Parathyroid adenoma (tissue), 2 donors: ENCODE results near the gene MTA1.

Experiments used
- H2AFZ ChIP-seq: fragments of 300-600 bp; sonication (generic); one replicate; pipeline ENCODE4 v1.7.0; 2017; ENCODE audit warnings: antibody characterized with exemption, mild to moderate bottlenecking
- H3K27ac ChIP-seq: fragments of 300-600 bp; sonication (generic); one replicate; pipeline ENCODE4 v1.7.0; 2017
- H3K27me3 ChIP-seq: fragments of 300-600 bp; sonication (generic); one replicate; pipeline ENCODE4 v1.7.0; 2017; ENCODE audit warnings: low read length; ENCODE audit not compliant: control insufficient read depth, insufficient read depth
- H3K36me3 ChIP-seq: fragments of 300-600 bp; sonication (generic); one replicate; pipeline ENCODE4 v1.7.0; 2017; ENCODE audit warnings: low read length; ENCODE audit not compliant: control insufficient read depth, insufficient read depth
- H3K4me1 ChIP-seq: fragments of 300-600 bp; sonication (generic); one replicate; pipeline ENCODE4 v1.7.0; 2017; ENCODE audit warnings: control low read depth
- H3K4me2 ChIP-seq: fragments of 300-600 bp; sonication (generic); one replicate; pipeline ENCODE4 v1.7.0; 2017; ENCODE audit warnings: low read length
- H3K4me3 ChIP-seq: fragments of 300-600 bp; sonication (generic); one replicate; pipeline ENCODE4 v1.7.0; 2017; ENCODE audit warnings: low read depth, low read length
- H3K79me2 ChIP-seq: fragments of 300-600 bp; sonication (generic); one replicate; pipeline ENCODE4 v1.7.0; 2017; ENCODE audit warnings: control low read depth
- H3K9ac ChIP-seq: fragments of 300-600 bp; sonication (generic); one replicate; pipeline ENCODE4 v1.7.0; 2017; ENCODE audit warnings: mild to moderate bottlenecking
- H3K9me3 ChIP-seq: fragments of 300-600 bp; sonication (generic); one replicate; pipeline ENCODE4 v1.7.0; 2017; ENCODE audit warnings: low read length; ENCODE audit not compliant: control insufficient read depth
- CTCF ChIP-seq: fragments of 300-600 bp; sonication (generic); IDR thresholded peaks from one replicate; pipeline ENCODE4 v1.7.0; 2017; ENCODE audit warnings: antibody characterized with exemption, mild to moderate bottlenecking
- donor health status: primary hyperparathyroidism.

MTA1 gene

GRCh38 chr14:105418269-105419194 is 1.1 kb upstream of the MTA1 start:
- no peak overlapping the region for H3K27ac ChIP-seq
- H2AFZ ChIP-seq, result peak overlapping the region; percentile 99
- no peaks in the 10 kb centered on the region for H3K36me3 ChIP-seq
- peak overlapping the region; percentile 98 for H3K4me2 ChIP-seq
- H3K79me2 ChIP-seq, result peaks cover 8% of the 10 kb centered on the region
- H3K27me3 ChIP-seq, result no peaks in the 10 kb centered on the region
- TF ChIP-seq CTCF, result no peak
- H3K9ac ChIP-seq, result no peak overlapping the region
- no peak overlapping the region for H3K4me3 ChIP-seq
- H3K9me3 ChIP-seq, result no peaks in the 10 kb centered on the region
- peaks cover 14% of the 10 kb centered on the region for H3K4me1 ChIP-seq

GRCh38 chr14:105420101-105420973 is 710 bp downstream of the MTA1 start:
- no peaks in the 10 kb centered on the region for H3K36me3 ChIP-seq
- TF ChIP-seq CTCF, result no peak
- H3K4me2 ChIP-seq, result peak overlapping the region; percentile 86
- H3K4me1 ChIP-seq, result peaks cover 14% of the 10 kb centered on the region
- H3K4me3 ChIP-seq, result peak overlapping the region; percentile 55
- H3K9me3 ChIP-seq, result no peaks in the 10 kb centered on the region
- no peak overlapping the region for H3K27ac ChIP-seq
- no peak overlapping the region for H2AFZ ChIP-seq
- H3K27me3 ChIP-seq, result no peaks in the 10 kb centered on the region
- no peak overlapping the region for H3K9ac ChIP-seq
- peaks cover 12% of the 10 kb centered on the region for H3K79me2 ChIP-seq

DNA sequence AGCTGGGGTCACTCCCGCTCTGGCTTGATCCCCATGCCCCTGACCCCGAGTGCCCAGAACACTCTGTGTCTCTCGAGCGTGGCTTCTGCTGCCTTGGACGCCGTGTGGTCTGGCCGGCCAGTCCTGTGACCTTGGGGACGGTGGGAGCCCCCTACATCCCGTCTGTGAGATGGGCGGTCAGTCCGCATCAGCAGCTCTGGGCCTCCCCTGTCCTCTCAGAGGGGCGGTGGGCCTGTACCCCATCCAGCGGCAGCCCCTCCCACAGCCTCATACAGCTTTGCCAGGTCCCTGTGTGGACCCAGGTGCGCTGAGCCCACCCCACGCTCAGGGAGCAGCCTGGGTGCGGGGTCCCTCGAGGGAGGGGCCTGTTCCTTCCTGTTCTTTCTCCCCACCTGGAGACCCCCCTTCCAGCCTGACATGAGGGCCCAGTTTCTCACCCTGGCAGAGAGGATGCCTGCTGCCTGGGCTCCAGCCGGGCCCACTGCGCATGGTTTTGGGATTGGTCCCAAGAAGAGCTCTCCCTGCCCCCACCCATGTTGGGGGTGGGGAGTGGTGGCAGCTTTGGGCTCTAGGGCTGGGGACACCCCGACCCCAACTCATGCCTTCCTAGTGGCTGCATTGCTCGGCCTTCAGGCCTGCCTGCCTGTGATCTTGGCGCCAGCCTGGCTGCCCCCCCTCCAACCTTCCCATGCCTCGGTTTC is 1.5 kb downstream of the MTA1 start:
- Histone ChIP-seq H3K27ac (peak overlapping the region; percentile 3), H3K4me2 (peak overlapping the region; percentile 86), H3K9me3 (no peaks in the 10 kb centered on the region), H3K9ac (no peak overlapping the region), H3K27me3 (no peaks in the 10 kb centered on the region), H2AFZ (no peak overlapping the region), H3K4me1 (peaks cover 14% of the 10 kb centered on the region), H3K36me3 (no peaks in the 10 kb centered on the region), H3K79me2 (peaks cover 12% of the 10 kb centered on the region), H3K4me3 (no peak overlapping the region)
- TF ChIP-seq CTCF, result no peak

DNA sequence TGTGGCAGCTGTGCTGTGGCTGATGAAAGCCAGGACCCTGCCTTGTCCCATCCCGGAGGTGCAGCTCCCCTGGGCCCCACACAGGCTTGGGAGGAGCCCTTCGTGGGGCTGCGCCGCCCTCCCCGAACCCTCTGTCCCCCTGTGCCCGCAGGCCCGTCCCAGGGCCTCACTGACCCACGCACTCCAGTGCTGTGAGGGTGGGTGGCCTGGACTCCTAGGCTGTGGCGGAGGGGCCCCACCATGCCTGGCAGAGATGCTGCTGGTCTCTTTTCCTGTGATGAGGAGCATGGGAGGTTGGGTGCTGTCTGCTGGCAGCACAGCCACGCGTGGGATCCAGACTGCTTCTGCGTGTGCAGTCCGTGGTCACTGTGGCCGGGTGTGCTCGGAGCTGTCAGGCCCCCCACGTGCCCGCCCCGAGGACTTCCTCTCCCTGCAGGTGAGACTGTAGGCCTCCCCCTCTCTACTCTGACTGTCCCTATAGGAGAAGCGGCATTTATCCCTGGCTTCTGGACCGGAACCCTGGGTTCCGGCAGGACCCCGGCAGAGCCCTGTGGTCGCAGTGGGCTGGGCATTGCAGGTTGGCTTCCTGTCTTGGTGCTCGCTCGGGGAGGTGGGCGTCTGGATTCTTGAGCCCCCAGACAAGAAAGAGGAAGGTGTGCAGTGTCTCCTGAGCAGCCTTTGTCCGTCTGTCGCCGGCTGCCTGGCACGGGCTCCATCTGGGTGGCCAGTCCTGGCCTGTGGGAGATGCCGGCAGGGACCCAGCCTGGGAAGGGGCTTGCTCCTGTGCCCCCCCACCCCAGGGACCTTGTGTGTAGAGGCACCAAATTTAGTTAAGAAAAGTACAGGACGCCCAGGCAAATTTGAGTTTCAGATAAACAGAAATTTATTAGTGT is 2.3 kb downstream of the MTA1 start:
- Histone ChIP-seq H3K4me2 (no peak overlapping the region), H3K36me3 (no peaks in the 10 kb centered on the region), H3K27me3 (no peaks in the 10 kb centered on the region), H2AFZ (no peak overlapping the region), H3K4me3 (no peak overlapping the region), H3K27ac (no peak overlapping the region), H3K9me3 (no peaks in the 10 kb centered on the region), H3K79me2 (peaks cover 12% of the 10 kb centered on the region), H3K4me1 (peaks cover 14% of the 10 kb centered on the region), H3K9ac (no peak overlapping the region)
- no peak for TF ChIP-seq CTCF
